GM12891 (cell line): ENCODE data around the gene PLXND1.

Experiments
- POLR2A ChIP-seq: IDR thresholded peaks from 2 replicates; pipeline ENCODE4 v1.6.1; 2011; ENCODE audit warnings: low read depth, low read length, control low read depth
- POLR2AphosphoS5 ChIP-seq: IDR thresholded peaks from 2 replicates; pipeline ENCODE4 v1.6.1; 2011; ENCODE audit warnings: low read depth, low read length, control low read depth
- SPI1 ChIP-seq: IDR thresholded peaks from 2 replicates; pipeline ENCODE4 v1.6.1; 2011; ENCODE audit warnings: low read depth, low read length, control low read depth
- TAF1 ChIP-seq: IDR thresholded peaks from 2 replicates; pipeline ENCODE4 v1.6.1; 2011; ENCODE audit warnings: low read depth, low read length, control low read depth

GRCh38 chr3:129524081-129524480 is 82.4 kb downstream of the PLXND1 start:
- no peak for TF ChIP-seq POLR2A
- no peak for TF ChIP-seq POLR2AphosphoS5
- TF ChIP-seq TAF1 = no peak
- TF ChIP-seq SPI1 = no peak
